IMR-90 (cell line): ENCODE measurements around the gene UNKL. TPM values are rescaled to one million over a fixed set of nuclear protein-coding genes. Genes with fewer than 3 reads are reported as not detected.

ENCODE experiments used
- ATAC-seq: fragments of 200-7000 bp; cut with Tn5 transposase; 2 replicates; pipeline ENCODE4 v1.9.1; 2020; ENCODE audit warnings: low read depth, mild to moderate bottlenecking, moderate library complexity
- BruUV-seq: library from RNA; stranded (reverse); fragments of 400-500 nt; replicated peaks from 2 replicates; lab custom pipeline; 2021; lab: Mats Ljungman, UMichigan
- CTCF ChIA-PET: fragments of 300-600 bp; formaldehyde crosslinking; extraction: SDS; loops from one replicate; lab custom pipeline; 2021; ENCODE audit warnings: antibody characterized with exemption; lab: Yijun Ruan, JAX
- POLR2A ChIA-PET: fragments of 300-600 bp; sonication (Branson Sonifier 250); formaldehyde crosslinking; loops from one replicate; lab custom pipeline; 2022; ENCODE audit warnings: antibody characterized with exemption; ENCODE audit not compliant: unreplicated experiment; lab: Charles Lee
- DNase-seq: peaks from one replicate; pipeline ENCODE4 v3.0.0; 2013
- H2AFZ ChIP-seq: replicated peaks from 2 replicates; pipeline ENCODE3; 2013; ENCODE audit warnings: low read length, mild to moderate bottlenecking; ENCODE audit not compliant: poor library complexity
- H2AK5ac ChIP-seq: 2 replicates; pipeline ENCODE4 v1.6.1; 2013; ENCODE audit warnings: low read depth, low read length, inconsistent platforms
- H2AK9ac ChIP-seq: replicated peaks from 2 replicates; pipeline ENCODE3; 2013; ENCODE audit warnings: mild to moderate bottlenecking, low read depth, low read length, moderate library complexity; ENCODE audit not compliant: poor library complexity
- H2BK120ac ChIP-seq: 2 replicates; pipeline ENCODE4 v1.6.1; 2013; ENCODE audit warnings: low read depth, low read length, inconsistent platforms
- H2BK15ac ChIP-seq: 3 replicates; pipeline ENCODE4 v1.6.1; 2013; ENCODE audit warnings: low read depth, low read length, inconsistent platforms
- H2BK20ac ChIP-seq: 2 replicates; pipeline ENCODE4 v1.6.1; 2013; ENCODE audit warnings: low read depth, mild to moderate bottlenecking, inconsistent platforms, low read length, moderate library complexity
- H2BK5ac ChIP-seq: 2 replicates; pipeline ENCODE4 v1.6.1; 2013; ENCODE audit warnings: mild to moderate bottlenecking, low read depth, low read length, inconsistent platforms; ENCODE audit not compliant: poor library complexity, severe bottlenecking
- H3K14ac ChIP-seq: replicated peaks from 2 replicates; pipeline ENCODE4 v1.6.1; 2013; ENCODE audit warnings: low read depth, low read length, inconsistent platforms
- H3K18ac ChIP-seq: 2 replicates; pipeline ENCODE4 v1.6.1; 2013; ENCODE audit warnings: low read depth, low read length, control low read depth
- H3K23ac ChIP-seq: 2 replicates; pipeline ENCODE4 v1.6.1; 2013; ENCODE audit warnings: low read depth, low read length, inconsistent platforms
- H3K27ac ChIP-seq: 2 replicates; pipeline ENCODE4 v1.5.1; 2013; ENCODE audit warnings: mild to moderate bottlenecking, control low read depth, low read length; ENCODE audit not compliant: insufficient read depth
- H3K27me3 ChIP-seq: 2 replicates; pipeline ENCODE4 v1.6.1; 2013; ENCODE audit warnings: low read length; ENCODE audit not compliant: control insufficient read depth, insufficient read depth
- H3K36me3 ChIP-seq: 2 replicates; pipeline ENCODE4 v1.6.1; 2013; ENCODE audit warnings: low read length, mixed read lengths; ENCODE audit not compliant: control insufficient read depth, insufficient read depth
- H3K4ac ChIP-seq: 2 replicates; pipeline ENCODE4 v1.6.1; 2013; ENCODE audit warnings: low read depth, low read length, inconsistent platforms
- H3K4me1 ChIP-seq: 2 replicates; pipeline ENCODE4 v1.6.1; 2013; ENCODE audit warnings: low read length, mixed read lengths; ENCODE audit not compliant: control insufficient read depth, insufficient read depth
- H3K4me2 ChIP-seq: 2 replicates; pipeline ENCODE4 v1.6.1; 2013; ENCODE audit warnings: low read depth, mild to moderate bottlenecking, control low read depth, low read length, moderate library complexity
- H3K4me3 ChIP-seq: 2 replicates; pipeline ENCODE4 v1.5.1; 2013; ENCODE audit warnings: low read depth, mild to moderate bottlenecking, control low read depth, low read length, moderate library complexity; ENCODE audit not compliant: insufficient read depth
- H3K56ac ChIP-seq: 2 replicates; pipeline ENCODE4 v1.6.1; 2013; ENCODE audit warnings: low read length, inconsistent platforms; ENCODE audit not compliant: insufficient read depth; ENCODE audit errors: extremely low read depth
- H3K79me1 ChIP-seq, 2 experiments: 2 replicates each; pipeline ENCODE4 v1.6.1; 2013; ENCODE audit warnings: low read length in 2 of 2, inconsistent platforms in 1 of 2, low read depth in 1 of 2
- H3K9ac ChIP-seq: 2 replicates; pipeline ENCODE4 v1.6.1; 2013; ENCODE audit warnings: low read depth, low read length, control low read depth
- H3K9me1 ChIP-seq: 2 replicates; pipeline ENCODE4 v1.6.1; 2013; ENCODE audit warnings: low read length, inconsistent platforms; ENCODE audit not compliant: insufficient read depth
- H3K9me3 ChIP-seq: 2 replicates; pipeline ENCODE4 v1.6.1; 2013; ENCODE audit warnings: low read length; ENCODE audit not compliant: control insufficient read depth, insufficient read depth
- H4K20me1 ChIP-seq: 2 replicates; pipeline ENCODE4 v1.6.1; 2013; ENCODE audit warnings: low read length, inconsistent platforms; ENCODE audit not compliant: insufficient read depth
- H4K5ac ChIP-seq: 2 replicates; pipeline ENCODE4 v1.6.1; 2013; ENCODE audit warnings: mild to moderate bottlenecking, low read depth, low read length, control low read depth
- H4K8ac ChIP-seq, 2 experiments: 2 replicates each; pipeline ENCODE4 v1.6.1; 2013; ENCODE audit warnings: low read depth in 2 of 2, low read length in 2 of 2, control low read depth in 1 of 2, inconsistent platforms in 1 of 2
- H4K91ac ChIP-seq: 2 replicates; pipeline ENCODE4 v1.6.1; 2013; ENCODE audit warnings: low read depth, low read length, inconsistent platforms; ENCODE audit not compliant: insufficient read depth
- BHLHE40 ChIP-seq: fragments of 150-350 bp; IDR thresholded peaks from 2 replicates; pipeline ENCODE4 v1.6.1; 2016; ENCODE audit warnings: mild to moderate bottlenecking, low read depth, low read length
- CEBPB ChIP-seq: IDR thresholded peaks from 2 replicates; pipeline ENCODE4 v1.6.1; 2012; ENCODE audit warnings: low read depth, low read length, improper control_type of control experiment
- CHD1 ChIP-seq: IDR thresholded peaks from 2 replicates; pipeline ENCODE4 v1.6.1; 2012; ENCODE audit warnings: low read depth, low read length, improper control_type of control experiment
- CTCF ChIP-seq: conservative IDR thresholded peaks from 2 replicates; pipeline ENCODE4 v1.5.1; 2012; ENCODE audit warnings: mild to moderate bottlenecking, low read depth, low read length, improper control_type of control experiment
- ELK1 ChIP-seq: fragments of 150-350 bp; IDR thresholded peaks from 2 replicates; pipeline ENCODE4 v1.6.1; 2016; ENCODE audit warnings: low read depth, mild to moderate bottlenecking, low read length, moderate library complexity, borderline replicate concordance
- FOS ChIP-seq: fragments of 150-350 bp; IDR thresholded peaks from 2 replicates; pipeline ENCODE4 v1.6.1; 2016; ENCODE audit warnings: low read depth, low read length
- MAZ ChIP-seq: IDR thresholded peaks from 2 replicates; pipeline ENCODE4 v1.6.1; 2012; ENCODE audit warnings: low read depth, mild to moderate bottlenecking, low read length, improper control_type of control experiment, moderate library complexity, borderline replicate concordance
- MXI1 ChIP-seq: IDR thresholded peaks from 2 replicates; pipeline ENCODE4 v1.6.1; 2012; ENCODE audit warnings: low read depth, mild to moderate bottlenecking, low read length, moderate library complexity, borderline replicate concordance
- NFE2L2 ChIP-seq: fragments of 150-350 bp; IDR thresholded peaks from 2 replicates; pipeline ENCODE4 v1.6.1; 2016; ENCODE audit warnings: low read depth, mild to moderate bottlenecking, low read length
- POLR2A ChIP-seq: IDR thresholded peaks from 2 replicates; pipeline ENCODE4 v1.6.1; 2012; ENCODE audit warnings: mild to moderate bottlenecking, low read depth, low read length
- RCOR1 ChIP-seq: IDR thresholded peaks from 2 replicates; pipeline ENCODE4 v1.6.1; 2012; ENCODE audit warnings: mild to moderate bottlenecking, low read length, improper control_type of control experiment; ENCODE audit not compliant: insufficient replicate concordance
- RFX5 ChIP-seq: IDR thresholded peaks from 2 replicates; pipeline ENCODE4 v1.8.0; 2012; ENCODE audit warnings: low read depth, mild to moderate bottlenecking, low read length, moderate library complexity
- SMC3 ChIP-seq: fragments of 150-350 bp; IDR thresholded peaks from 2 replicates; pipeline ENCODE4 v1.6.1; 2016; ENCODE audit warnings: low read depth, mild to moderate bottlenecking, antibody characterized with exemption, low read length, moderate library complexity
- USF2 ChIP-seq: fragments of 150-350 bp; IDR thresholded peaks from 2 replicates; pipeline ENCODE4 v1.6.1; 2017; ENCODE audit warnings: mild to moderate bottlenecking, antibody characterized with exemption, low read length, low read depth
- WGBS, 2 experiments: methylation state at CpG; one replicate each; pipeline versions ENCODE4 v1.1.5 to v1.1.7; 2013; ENCODE audit warnings: missing lambda C conversion rate in 2 of 2; ENCODE audit not compliant: insufficient read length in 1 of 2; ENCODE audit errors: extremely low coverage in 2 of 2; 5-methylcytosine and 5-hydroxymethylcytosine counted together
- dilution Hi-C: fragments of 300-500 bp; cut with HindIII; formaldehyde crosslinking; loops from one replicate; pipeline ENCODE4 v1.14.3; 2018; ENCODE audit warnings: low sequenced_read_pairs; ENCODE audit not compliant: unreplicated experiment
- in situ Hi-C: fragments of 300-500 bp; cut with MboI; formaldehyde crosslinking; loops from 3 replicates; pipeline ENCODE4 v1.14.3; 2019; ENCODE audit warnings: low sequenced_read_pairs, inconsistent platforms, mixed read lengths
- intact Hi-C: fragments of 100-400 bp; cut with micrococcal nuclease; formaldehyde crosslinking; loops from 2 replicates; pipeline ENCODE4 v1.10.0; 2022
- polyA plus RNA-seq, 3 experiments: library from polyadenylated mRNA; depleted of rRNA; stranded (reverse); fragments of >200 nt; gene quantifications; 2 replicates each; pipeline ENCODE4 v1.2.3, GENCODE V29; 2012; ENCODE audit warnings: low replicate concordance in 1 of 3
- total RNA-seq: library from RNA; depleted of rRNA; stranded (reverse); fragments of >200 nt; gene quantifications from 2 replicates; pipeline ENCODE4 v1.2.3, GENCODE V29; 2012

The UNKL gene
- total and polyA plus RNA-seq, 2 of the 4 experiments (the other 2 are of a cell fraction), result 4.1 to 13.3 TPM

- intact Hi-C loops, result no loop called here
- no peak overlapping the region for H2BK20ac ChIP-seq
- no peaks in the 10 kb centered on the region for H3K9me3 ChIP-seq
- H3K9me1 ChIP-seq, result no peaks in the 10 kb centered on the region
- H3K18ac ChIP-seq, result no peak overlapping the region
- no peak overlapping the region for H2BK5ac ChIP-seq
- H2AK5ac ChIP-seq, result no peak overlapping the region
- no peak overlapping the region for H2AK9ac ChIP-seq
- dilution Hi-C loops, result no loop called here
- WGBS, 2 experiments, result 95% methylated on average over 14 of the region's 34 CpGs; no CpG with 5 or more reads in 1 of the 2 experiments
- DNase-seq (no peak), ATAC-seq (no peak)
- in situ Hi-C loops, result no loop called here
- peaks cover 51% of the 10 kb centered on the region for H3K36me3 ChIP-seq
- H3K14ac ChIP-seq, result no peak overlapping the region
- CTCF ChIA-PET, result no interaction called here
- no peak overlapping the region for H4K5ac ChIP-seq
- no peak overlapping the region for H3K27ac ChIP-seq
- H4K20me1 ChIP-seq, result no peaks in the 10 kb centered on the region
- no peak overlapping the region for H4K91ac ChIP-seq
- no peak overlapping the region for H4K8ac ChIP-seq
- POLR2A ChIA-PET, result no interaction called here
- H2BK15ac ChIP-seq, result no peak overlapping the region
- no peak overlapping the region for H3K4ac ChIP-seq
- BruUV-seq, result no TSS peak
- no peak overlapping the region for H3K9ac ChIP-seq
- H3K23ac ChIP-seq, result no peak overlapping the region
- H3K4me1 ChIP-seq, result no peaks in the 10 kb centered on the region
- TF ChIP-seq BHLHE40 (no peak), MXI1 (no peak), NFE2L2 (no peak), RFX5 (no peak), ELK1 (no peak), FOS (no peak), CEBPB (no peak), CHD1 (no peak), RCOR1 (no peak), SMC3 (no peak), MAZ (no peak), POLR2A (no peak), CTCF (no peak), USF2 (no peak)
- no peaks in the 10 kb centered on the region for H3K27me3 ChIP-seq
- H3K56ac ChIP-seq, result no peak overlapping the region
- H3K4me2 ChIP-seq, result no peak overlapping the region
- no peak overlapping the region for H3K4me3 ChIP-seq
- no peak overlapping the region for H2BK120ac ChIP-seq
- H3K79me1 ChIP-seq, result no peaks in the 10 kb centered on the region
- H2AFZ ChIP-seq, result no peak overlapping the region
Observed at GRCh38 chr16:1451702-1452392, 37.3 kb upstream of the UNKL start.
